Astrocyte (in vitro differentiated cells and primary cell): ENCODE data around the gene SIGLEC9.

Experiments used
- CTCF ChIP-seq: IDR thresholded peaks from 2 replicates; pipeline ENCODE4 v1.5.1; 2011; ENCODE audit warnings: low read depth, mild to moderate bottlenecking, inconsistent platforms, low read length, moderate library complexity; ENCODE audit not compliant: insufficient read depth
- EZH2 ChIP-seq: IDR thresholded peaks from 2 replicates; pipeline ENCODE4 v1.6.1; 2012; ENCODE audit warnings: mild to moderate bottlenecking, low read length, inconsistent platforms; ENCODE audit not compliant: insufficient read depth

- TF ChIP-seq CTCF (no peak), EZH2 (no peak)
These were observed 3.0 kb downstream of the SIGLEC9 start for GRCh38 chr19:51127755-51128154.
